T-cell (primary cell): ENCODE data around the gene WFDC10B. TPM values are rescaled to one million over a fixed set of nuclear protein-coding genes. Genes with fewer than 3 reads are reported as not detected.
"Not testable (repeated sequence)": the region's sequence is repeated elsewhere in the genome, so short reads cannot be mapped to it uniquely, and the experiment has no call there.

Source experiments
- ATAC-seq, 4 experiments: fragments of 200-7000 bp in 3 of 4; fragments of 150-1000 bp in 1 of 4; cut with Tn5 transposase; replicated peaks in 1 of 4; 1 replicate in 3 of 4; 2 replicates in 1 of 4; pipeline ENCODE4 v1.10.0; 2021; ENCODE audit warnings: moderate library complexity in 3 of 4, mild to moderate bottlenecking in 2 of 4, moderate number of reproducible peaks in 1 of 4
- CTCF ChIA-PET, 2 donors: fragments of 300-600 bp; sonication (Branson Sonifier 250); formaldehyde crosslinking; loops; one replicate each; lab custom pipeline; 2022; ENCODE audit warnings: antibody characterized with exemption in 2 of 2; lab: Charles Lee
- POLR2A ChIA-PET, 2 donors: fragments of 300-600 bp; sonication (Branson Sonifier 250); formaldehyde crosslinking; loops; one replicate each; lab custom pipeline; 2022; ENCODE audit warnings: antibody characterized with exemption in 2 of 2; lab: Charles Lee
- DNase-seq, 35 experiments: peaks; one replicate each; pipeline versions ENCODE4 v3.0.0 to v3.0.0-alpha.2; 2013 to 2023
- H3K27ac ChIP-seq: one replicate; pipeline ENCODE4 v1.5.1; 2013; ENCODE audit warnings: low read length
- H3K27me3 ChIP-seq, 2 experiments: replicated peaks in 1 of 2; 1 replicate in 1 of 2; 2 replicates in 1 of 2; pipeline versions ENCODE4 v1.6.1 to v1.7.0; 2013; ENCODE audit warnings: low read length in 1 of 2, mixed read lengths in 1 of 2; ENCODE audit not compliant: control insufficient read depth in 2 of 2, insufficient read depth in 2 of 2; ENCODE audit errors: extremely low read depth in 1 of 2
- H3K36me3 ChIP-seq, 2 donors: 1 replicate in 1 of 2; 2 replicates in 1 of 2; pipeline versions ENCODE4 v1.6.1 to v1.7.0; 2013; ENCODE audit warnings: low read length in 1 of 2; ENCODE audit not compliant: control insufficient read depth in 2 of 2, insufficient read depth in 1 of 2; ENCODE audit errors: extremely low read depth in 1 of 2
- H3K4me1 ChIP-seq, 2 experiments: 1 replicate in 1 of 2; 2 replicates in 1 of 2; pipeline versions ENCODE4 v1.6.1 to v1.7.0; 2013; ENCODE audit warnings: low read length in 2 of 2, mixed read lengths in 1 of 2; ENCODE audit not compliant: insufficient read depth in 2 of 2, control insufficient read depth in 1 of 2; ENCODE audit errors: extremely low read depth in 1 of 2
- H3K4me3 ChIP-seq, 2 donors: 1 replicate in 1 of 2; 2 replicates in 1 of 2; pipeline versions ENCODE4 v1.5.1 to v1.7.0; 2013; ENCODE audit warnings: mild to moderate bottlenecking in 2 of 2, low read length in 1 of 2, moderate library complexity in 1 of 2; ENCODE audit not compliant: control insufficient read depth in 1 of 2; ENCODE audit errors: extremely low read depth in 1 of 2
- H3K9me3 ChIP-seq: 2 replicates; pipeline ENCODE4 v1.7.0; 2013
- H3K27ac Mint-ChIP-seq, 2 donors: one replicate each; pipeline ENCODE4 v1.8.0; 2020 to 2021; ENCODE audit warnings: mild to moderate bottlenecking in 2 of 2, mixed read lengths in 2 of 2
- H3K27me3 Mint-ChIP-seq, 2 donors: one replicate each; pipeline ENCODE4 v1.8.0; 2021 to 2022; ENCODE audit warnings: mixed read lengths in 2 of 2
- H3K36me3 Mint-ChIP-seq: one replicate; pipeline ENCODE4 v1.8.0; 2021; ENCODE audit warnings: mixed read lengths
- H3K4me1 Mint-ChIP-seq, 3 donors: one replicate each; pipeline ENCODE4 v1.8.0; 2020 to 2022; ENCODE audit warnings: mixed read lengths in 3 of 3, mild to moderate bottlenecking in 1 of 3
- H3K4me3 Mint-ChIP-seq, 3 donors: one replicate each; pipeline ENCODE4 v1.8.0; 2020 to 2022; ENCODE audit warnings: mild to moderate bottlenecking in 3 of 3, mixed read lengths in 3 of 3, moderate library complexity in 3 of 3
- H3K9me3 Mint-ChIP-seq, 3 donors: one replicate each; pipeline ENCODE4 v1.8.0; 2020 to 2022; ENCODE audit warnings: mixed read lengths in 3 of 3
- WGBS: methylation state at CpG from one replicate; pipeline ENCODE4 v1.1.5; 2013; ENCODE audit warnings: missing lambda C conversion rate; ENCODE audit not compliant: insufficient coverage; 5-methylcytosine and 5-hydroxymethylcytosine counted together
- total RNA-seq, 35 experiments: library from RNA in 6 of 35; stranded (reverse) in 6 of 35; fragments of 120-200 nt in 1 of 35; gene quantifications; one replicate each; pipeline versions ENCODE4 v1.2.1 to v1.2.4 and lab custom pipeline; 2013 to 2026

Gene WFDC10B
- total RNA-seq, 5 donors from 2014 or later (not counting 1 experiment from before 2014, with no cell fraction given), result not detected

DNA sequence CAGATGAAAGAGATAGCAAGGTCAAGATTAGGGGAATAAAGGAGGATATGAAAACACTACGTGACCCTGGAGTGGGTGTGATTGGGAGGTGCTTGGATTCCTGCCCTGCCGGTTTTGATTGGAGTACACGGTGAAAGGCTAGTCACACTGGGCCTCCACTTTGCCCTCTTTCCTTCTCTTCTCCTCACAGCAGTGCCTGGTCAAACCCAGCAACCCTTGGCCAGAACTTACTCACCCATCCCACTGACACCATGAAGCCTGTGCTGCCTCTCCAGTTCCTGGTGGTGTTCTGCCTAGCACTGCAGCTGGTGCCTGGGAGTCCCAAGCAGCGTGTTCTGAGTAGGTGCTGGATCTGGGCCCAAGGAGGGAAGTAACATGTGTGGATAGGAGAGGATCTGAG lies 2.9 kb downstream of the WFDC10B start, which contains the start of gene WFDC13:
WFDC13 (plus strand) TSS at position 166 of the 400 bp plus-strand sequence; CDS start at position 252, 86 bp downstream.
- Mint-ChIP-seq H3K9me3 (no peaks in the 10 kb centered on the region), H3K36me3 (no peaks in the 10 kb centered on the region), H3K27me3 (peaks cover 19 to 26% of the 10 kb centered on the region in 2 donors), H3K4me1 (no peaks in the 10 kb centered on the region), H3K4me3 (no peak within 1 kb of the TSS), H3K27ac (no peak within 1 kb of the TSS)
- Histone ChIP-seq H3K4me1 (no peaks in the 10 kb centered on the region), H3K9me3 (no peaks in the 10 kb centered on the region), H3K27me3 (peaks cover 0 to 15% of the 10 kb centered on the region in 2 experiments), H3K36me3 (no peaks in the 10 kb centered on the region), H3K27ac (no peak within 1 kb of the TSS), H3K4me3 (no peak within 1 kb of the TSS)
- DNase-seq (no peak), ATAC-seq (no peak)
- WGBS, result 11% methylated on average over 1 of the region's 4 CpGs
- ChIA-PET CTCF (interaction anchor here in 1 of 2 donors (0.7 kb wide), 1 partner anchor 90 kb away, joined by 4 read pairs; no protein-coding TSS in a partner anchor), POLR2A (no interaction called here)

DNA sequence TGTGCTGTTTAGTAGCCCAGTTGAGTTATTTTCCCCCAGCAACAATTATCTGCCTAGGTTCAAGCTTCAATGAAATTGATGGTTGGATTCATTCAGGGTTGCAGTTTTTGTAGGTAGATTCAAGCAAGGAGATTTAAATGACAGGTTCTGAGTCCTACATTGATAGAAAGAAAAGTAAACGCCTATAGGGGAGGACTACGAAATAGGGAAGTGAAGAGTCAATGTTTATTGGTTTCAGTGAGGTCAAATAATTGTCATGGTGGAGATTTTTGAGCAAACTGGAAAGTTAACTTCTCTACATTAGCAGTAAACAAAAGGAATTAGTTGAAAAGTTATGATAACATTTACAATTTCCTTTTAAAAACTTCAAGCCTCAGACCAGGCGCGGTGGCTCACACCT lies 3.7 kb downstream of the WFDC10B start:
- POLR2A ChIA-PET, result no interaction called here
- H3K36me3 Mint-ChIP-seq, result no peaks in the 10 kb centered on the region
- no peak overlapping the region for H3K4me3 ChIP-seq
- no peaks in the 10 kb centered on the region for H3K9me3 Mint-ChIP-seq
- ATAC-seq (no peak), DNase-seq (no peak)
- CTCF ChIA-PET, result no interaction called here
- H3K9me3 ChIP-seq, result no peaks in the 10 kb centered on the region
- no peaks in the 10 kb centered on the region for H3K36me3 ChIP-seq
- H3K4me1 Mint-ChIP-seq, result no peaks in the 10 kb centered on the region
- WGBS, result no CpG with 5 or more reads among the region's 4 CpGs
- no peak overlapping the region for H3K27ac Mint-ChIP-seq
- no peaks in the 10 kb centered on the region for H3K4me1 ChIP-seq
- H3K27ac ChIP-seq, result no peak overlapping the region
- H3K4me3 Mint-ChIP-seq, result no peak overlapping the region
- H3K27me3 Mint-ChIP-seq, result peaks cover 17 to 23% of the 10 kb centered on the region in 2 donors
- H3K27me3 ChIP-seq, result peaks cover 0 to 12% of the 10 kb centered on the region in 2 experiments

DNA sequence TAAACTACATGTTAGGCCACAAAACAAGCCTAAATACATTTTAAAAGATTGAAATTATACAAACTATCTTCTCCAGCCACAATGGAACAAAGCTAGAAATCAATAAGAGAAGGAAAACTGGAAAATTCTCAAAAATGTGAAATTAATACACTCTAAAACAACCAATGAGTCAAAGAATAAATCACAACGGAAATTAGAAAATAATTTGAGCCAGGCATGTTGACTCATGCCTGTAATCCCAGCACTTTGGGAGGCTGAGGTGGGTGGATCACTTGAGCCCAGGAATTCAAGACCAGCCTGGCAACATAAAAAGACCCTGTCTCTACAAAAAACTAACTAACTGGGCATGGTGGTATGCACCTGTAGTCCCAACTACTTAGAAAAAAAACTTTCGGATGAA lies 9.3 kb downstream of the WFDC10B start:
- Mint-ChIP-seq H3K27me3 (peaks cover 26 to 34% of the 10 kb centered on the region in 2 donors), H3K4me1 (no peaks in the 10 kb centered on the region), H3K36me3 (no peaks in the 10 kb centered on the region), H3K27ac (no peak overlapping the region), H3K9me3 (peaks cover 0 to 8% (median 0%) of the 10 kb centered on the region in 3 donors), H3K4me3 (no peak overlapping the region)
- H3K27me3 ChIP-seq, result peaks cover 0 to 4% of the 10 kb centered on the region in 2 experiments
- no peak for DNase-seq
- H3K9me3 ChIP-seq, result no peaks in the 10 kb centered on the region
- H3K27ac ChIP-seq, result no peak overlapping the region
- no peak for ATAC-seq
- no peaks in the 10 kb centered on the region for H3K36me3 ChIP-seq
- POLR2A ChIA-PET, result no interaction called here
- CTCF ChIA-PET, result no interaction called here
- no CpG with 5 or more reads among the region's 2 CpGs for WGBS
- H3K4me1 ChIP-seq, result no peaks in the 10 kb centered on the region
- no peak overlapping the region for H3K4me3 ChIP-seq

DNA sequence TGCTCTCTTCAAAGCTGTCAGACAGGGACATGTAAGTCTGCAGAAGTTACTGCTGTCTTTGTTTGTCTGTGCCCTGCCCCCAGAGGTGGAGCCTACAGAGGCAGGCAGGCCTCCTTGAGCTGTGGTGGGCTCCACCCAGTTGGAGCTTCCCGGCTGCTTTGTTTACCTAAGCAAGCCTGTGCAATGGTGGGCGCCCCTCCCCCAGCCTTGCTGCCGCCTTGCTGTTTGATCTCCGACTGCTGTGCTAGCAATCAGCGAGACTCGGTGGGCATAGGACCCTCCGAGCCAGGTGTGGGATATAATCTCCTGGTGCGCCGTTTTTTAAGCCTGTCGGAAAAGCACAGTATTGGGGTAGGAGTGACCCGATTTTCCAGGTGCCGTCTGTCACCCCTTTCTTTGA lies 11.5 kb downstream of the WFDC10B start:
- H3K4me3 Mint-ChIP-seq, CTCF ChIA-PET, H3K4me1 Mint-ChIP-seq, H3K36me3 ChIP-seq, H3K9me3 ChIP-seq, ATAC-seq, H3K27me3 ChIP-seq, POLR2A ChIA-PET, H3K27ac Mint-ChIP-seq, H3K4me1 ChIP-seq, H3K4me3 ChIP-seq, H3K27ac ChIP-seq, H3K9me3 Mint-ChIP-seq, DNase-seq, H3K36me3 Mint-ChIP-seq: not testable (repeated sequence)
- 73% methylated on average over 2 of the region's 12 CpGs for WGBS
- H3K27me3 Mint-ChIP-seq, result peaks cover 24 to 34% of the 10 kb centered on the region in 2 donors

DNA sequence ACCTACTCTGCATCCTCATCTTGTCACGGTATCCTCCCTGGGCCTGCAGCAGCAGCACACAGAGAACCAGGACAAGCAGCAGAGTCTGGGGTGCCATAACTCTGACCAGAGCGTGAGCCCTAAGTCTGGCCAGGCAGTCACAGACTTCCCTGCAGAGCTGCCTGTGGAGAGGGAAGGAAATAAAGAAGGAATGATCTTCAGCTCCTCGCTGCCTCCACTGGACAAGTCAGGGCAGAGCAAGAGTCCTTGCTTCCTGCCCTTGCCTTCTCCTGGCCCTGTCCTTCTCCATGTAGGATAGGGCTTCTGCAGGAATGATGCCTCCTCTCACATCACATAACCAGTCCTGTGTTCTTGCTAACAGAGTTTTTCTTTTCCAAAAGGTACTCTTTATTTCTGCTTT lies 18.9 kb downstream of the WFDC10B start:
- peaks cover 16 to 29% of the 10 kb centered on the region in 2 donors for H3K27me3 Mint-ChIP-seq
- no peak overlapping the region for H3K27ac ChIP-seq

DNA sequence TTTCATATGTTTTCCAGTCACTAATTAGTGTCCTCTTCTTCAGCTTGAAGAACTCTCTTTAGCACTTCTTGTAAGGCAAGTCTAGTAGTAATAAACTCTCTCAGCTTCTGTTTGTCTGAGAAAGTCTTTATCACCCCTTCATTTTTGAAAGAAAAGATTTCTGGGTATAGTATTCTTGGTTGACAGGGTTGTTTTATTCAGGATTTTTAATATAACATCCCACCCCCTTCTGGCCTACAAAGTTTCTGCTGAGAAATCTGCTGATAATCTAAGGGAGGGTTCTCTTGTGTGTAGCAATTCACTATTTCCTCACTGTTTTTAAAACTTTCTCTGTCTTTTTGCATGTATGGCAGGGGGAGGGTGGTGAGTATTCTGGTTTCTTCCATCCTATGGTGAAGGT lies 25.2 kb downstream of the WFDC10B start:
- Histone ChIP-seq H3K27ac (no peak overlapping the region), H3K4me1 (no peaks in the 10 kb centered on the region), H3K36me3 (no peaks in the 10 kb centered on the region), H3K4me3 (no peak overlapping the region), H3K9me3 (peaks cover 7% of the 10 kb centered on the region), H3K27me3 (no peaks in the 10 kb centered on the region)
- no peaks in the 10 kb centered on the region for H3K4me1 Mint-ChIP-seq
- no peak overlapping the region for H3K4me3 Mint-ChIP-seq
- H3K36me3 Mint-ChIP-seq, result no peaks in the 10 kb centered on the region
- ATAC-seq (no peak), DNase-seq (no peak)
- peaks cover 8 to 16% of the 10 kb centered on the region in 2 donors for H3K27me3 Mint-ChIP-seq
- POLR2A ChIA-PET, result no interaction called here
- H3K27ac Mint-ChIP-seq, result no peak overlapping the region
- H3K9me3 Mint-ChIP-seq, result peaks cover 6 to 38% (median 24%) of the 10 kb centered on the region in 3 donors
- CTCF ChIA-PET, result no interaction called here

More for the DNA sequence above, 18.9 kb downstream of the WFDC10B start:
- WGBS, result 38% methylated on average over 3 of the region's 3 CpGs
- Mint-ChIP-seq H3K9me3 (peaks cover 0 to 3% (median 0%) of the 10 kb centered on the region in 3 donors), H3K36me3 (no peaks in the 10 kb centered on the region), H3K4me3 (no peak overlapping the region), H3K27ac (no peak overlapping the region), H3K4me1 (no peaks in the 10 kb centered on the region)
- no peak overlapping the region for H3K4me3 ChIP-seq
- CTCF ChIA-PET, result interaction anchor here in 1 of 2 donors (0.6 kb wide), 1 partner anchor 93 kb away, joined by 3 read pairs; no protein-coding TSS in a partner anchor
- H3K9me3 ChIP-seq, result no peaks in the 10 kb centered on the region
- POLR2A ChIA-PET, result no interaction called here
- no peak for ATAC-seq
- peaks cover 0 to 4% of the 10 kb centered on the region in 2 experiments for H3K27me3 ChIP-seq
- H3K36me3 ChIP-seq, result no peaks in the 10 kb centered on the region
- no peaks in the 10 kb centered on the region for H3K4me1 ChIP-seq
- DNase-seq, result no peak

DNA sequence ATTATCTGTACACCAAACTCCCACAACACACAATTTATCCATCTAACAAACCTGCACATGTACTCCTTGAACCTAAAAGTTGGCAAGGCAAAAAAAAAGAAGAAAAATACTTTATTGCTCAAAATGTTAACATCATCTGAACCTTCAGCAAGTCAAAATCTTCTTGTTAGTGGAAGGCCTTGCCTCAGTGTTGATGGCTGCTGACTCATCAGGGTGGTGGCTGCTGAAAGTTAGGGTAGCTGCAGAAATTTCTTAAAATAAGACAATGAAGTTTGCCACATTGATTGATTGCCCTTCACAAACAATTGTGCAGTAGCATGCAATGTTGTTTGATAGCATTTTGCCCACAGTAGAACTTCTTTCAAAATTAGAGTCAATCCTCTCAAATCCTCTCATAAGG lies 32.1 kb downstream of the WFDC10B start:
- Histone ChIP-seq H3K27me3 (no peaks in the 10 kb centered on the region), H3K4me1 (no peaks in the 10 kb centered on the region), H3K36me3 (no peaks in the 10 kb centered on the region), H3K4me3 (no peak overlapping the region), H3K9me3 (no peaks in the 10 kb centered on the region), H3K27ac (no peak overlapping the region)
- Mint-ChIP-seq H3K27ac (no peak overlapping the region), H3K9me3 (peaks cover 0 to 22% (median 11%) of the 10 kb centered on the region in 3 donors), H3K4me1 (no peaks in the 10 kb centered on the region), H3K27me3 (peaks cover 16 to 33% of the 10 kb centered on the region in 2 donors), H3K36me3 (no peaks in the 10 kb centered on the region), H3K4me3 (no peak overlapping the region)
- POLR2A ChIA-PET, result no interaction called here
- no peak for DNase-seq
- no peak for ATAC-seq
- CTCF ChIA-PET, result no interaction called here
